K562 (cell line): ENCODE results near the gene TSPAN15. TPM values are rescaled to one million over a fixed set of nuclear protein-coding genes. Genes with fewer than 3 reads are reported as not detected.

Experiments
- ATAC-seq: fragments of 200-7000 bp; cut with Tn5 transposase; 3 replicates; pipeline ENCODE4 v1.9.1; 2020; ENCODE audit warnings: moderate library complexity
- BruUV-seq: library from RNA; stranded (reverse); fragments of 400-500 nt; replicated peaks from 2 replicates; lab custom pipeline; 2021; lab: Mats Ljungman, UMichigan
- CTCF ChIA-PET: fragments of 300-600 bp; formaldehyde crosslinking; extraction: SDS; loops from one replicate; lab custom pipeline; 2021; ENCODE audit warnings: low intra/inter-chr PET ratio; lab: Yijun Ruan, JAX
- POLR2A ChIA-PET: fragments of 300-600, 350-650 bp; sonication (Branson Sonifier 250); formaldehyde crosslinking; extraction: SDS; loops from one replicate; lab custom pipeline; 2021; ENCODE audit warnings: antibody characterized with exemption, inconsistent platforms; lab: Yijun Ruan, JAX
- DNase-seq, 4 experiments: peaks; one replicate each; pipeline versions ENCODE4 v3.0.0 to v3.0.0-alpha.2; 2011 to 2018; ENCODE audit warnings: low spot score in 3 of 4, mixed read lengths in 3 of 4; ENCODE audit errors: extremely low read depth in 1 of 4
- FAIRE-seq: peaks from 2 replicates; lab custom pipeline; 2011; peaks lifted over from hg19 to GRCh38; lab: Jason Lieb, UNC
- H2AFZ ChIP-seq: 2 replicates; pipeline ENCODE4 v1.6.0; 2011; ENCODE audit warnings: low read depth, low read length, control low read depth, inconsistent platforms
- H3K27ac ChIP-seq: fragments of 200-600 bp; 3 replicates; pipeline ENCODE4 v1.8.0; 2011; ENCODE audit warnings: low read depth, mild to moderate bottlenecking, control low read depth, inconsistent platforms, low read length, moderate library complexity, mixed read lengths; ENCODE audit errors: extremely low read depth
- H3K27me3 ChIP-seq, 2 experiments: fragments of 300-600 bp in 1 of 2; 2 replicates in 1 of 2; 3 replicates in 1 of 2; pipeline versions ENCODE4 v1.6.0 to v1.8.0; 2011; ENCODE audit warnings: inconsistent platforms in 2 of 2, low read length in 2 of 2, mild to moderate bottlenecking in 1 of 2, mixed read lengths in 1 of 2, moderate library complexity in 1 of 2; ENCODE audit not compliant: control insufficient read depth in 2 of 2, insufficient read depth in 2 of 2
- H3K36me3 ChIP-seq: fragments of 300-600 bp; 3 replicates; pipeline ENCODE4 v1.8.0; 2011; ENCODE audit warnings: mild to moderate bottlenecking, low read length, inconsistent platforms; ENCODE audit not compliant: control insufficient read depth, insufficient read depth
- H3K4me1 ChIP-seq, 2 experiments: fragments of 200-600 bp in 1 of 2; replicated peaks in 1 of 2; 2 replicates in 1 of 2; 3 replicates in 1 of 2; pipeline versions ENCODE4 v1.5.1 to v1.8.0; 2011; ENCODE audit warnings: inconsistent platforms in 2 of 2, low read length in 2 of 2, mild to moderate bottlenecking in 1 of 2, mixed read lengths in 1 of 2, moderate library complexity in 1 of 2; ENCODE audit not compliant: control insufficient read depth in 2 of 2, insufficient read depth in 2 of 2
- H3K4me2 ChIP-seq: 2 replicates; pipeline ENCODE4 v1.6.1; 2011; ENCODE audit warnings: low read length, control low read depth, inconsistent platforms, mixed read lengths; ENCODE audit not compliant: insufficient read depth
- H3K4me3 ChIP-seq: fragments of 200-600 bp; sonication (generic), shearing (Covaris generic); 2 replicates; pipeline ENCODE4 v1.5.1; 2016; ENCODE audit warnings: control low read depth, inconsistent platforms
- H3K79me2 ChIP-seq: fragments of 200-600 bp; 3 replicates; pipeline ENCODE4 v1.8.0; 2011; ENCODE audit warnings: low read length, inconsistent platforms; ENCODE audit not compliant: control insufficient read depth, insufficient read depth
- H3K9ac ChIP-seq, 2 experiments: 2 replicates each; pipeline versions ENCODE4 v1.6.0 to v1.6.1; 2011; ENCODE audit warnings: low read depth in 2 of 2, low read length in 2 of 2, control low read depth in 1 of 2, inconsistent platforms in 1 of 2, mild to moderate bottlenecking in 1 of 2, mixed read lengths in 1 of 2; ENCODE audit not compliant: insufficient read depth in 1 of 2
- H3K9me1 ChIP-seq: one replicate; pipeline ENCODE4 v1.6.0; 2011; ENCODE audit warnings: inconsistent platforms, mild to moderate bottlenecking, low read length, moderate library complexity; ENCODE audit not compliant: control insufficient read depth, insufficient read depth
- H3K9me3 ChIP-seq: replicated peaks from 2 replicates; pipeline ENCODE4 v1.5.1; 2011; ENCODE audit warnings: low read depth, low read length, inconsistent platforms; ENCODE audit not compliant: control insufficient read depth, insufficient read depth
- H4K20me1 ChIP-seq: replicated peaks from 2 replicates; pipeline ENCODE4 v1.6.1; 2011; ENCODE audit warnings: low read length, inconsistent platforms, mixed read lengths; ENCODE audit not compliant: control insufficient read depth, insufficient read depth
- BRD4 ChIP-seq: fragments of 200-600 bp; sonication (generic); IDR thresholded peaks from 2 replicates; pipeline ENCODE4 v1.6.1; 2017; ENCODE audit warnings: inconsistent platforms
- CBFA2T2 ChIP-seq: fragments of 450-650 bp; conservative IDR thresholded peaks from 2 replicates; pipeline ENCODE4 v1.6.1; 2017; ENCODE audit warnings: mild to moderate bottlenecking
- E2F6 ChIP-seq, 2 experiments: IDR thresholded peaks; 2 replicates each; pipeline ENCODE4 v1.6.1; 2011; ENCODE audit warnings: borderline replicate concordance in 1 of 2, control low read depth in 1 of 2, low read depth in 1 of 2, low read length in 1 of 2, mild to moderate bottlenecking in 1 of 2, mixed read lengths in 1 of 2, moderate library complexity in 1 of 2; ENCODE audit not compliant: insufficient read depth in 1 of 2, insufficient read length in 1 of 2, poor library complexity in 1 of 2, severe bottlenecking in 1 of 2; ENCODE audit errors: extremely low read depth in 1 of 2
- HMBOX1 ChIP-seq: sonication (generic); IDR thresholded peaks from 2 replicates; pipeline ENCODE4 v1.6.1; 2016
- KDM5B ChIP-seq: fragments of 200-600 bp; sonication (generic); IDR thresholded peaks from 2 replicates; pipeline ENCODE4 v1.6.1; 2012; ENCODE audit warnings: low read depth, mild to moderate bottlenecking, moderate library complexity, low read length, control low read depth, inconsistent platforms; ENCODE audit not compliant: insufficient replicate concordance
- MAX ChIP-seq: sonication (generic); formaldehyde crosslinking; IDR thresholded peaks from 2 replicates; pipeline ENCODE4 v1.9.0; 2022; ENCODE audit warnings: mild to moderate bottlenecking, missing genetic modification reagents
- POLR2G ChIP-seq: fragments of 200-400 bp; formaldehyde crosslinking; IDR thresholded peaks from 2 replicates; pipeline ENCODE4 v1.6.1; 2017; ENCODE audit warnings: low read depth, mild to moderate bottlenecking, antibody characterized with exemption, low read length, moderate library complexity
- TRIM24 ChIP-seq, 2 experiments: fragments of 450-650 bp; IDR thresholded peaks; 2 replicates each; pipeline ENCODE4 v1.6.1; 2016
- ZC3H8 ChIP-seq: fragments of 450-650 bp; IDR thresholded peaks from 2 replicates; pipeline ENCODE4 v1.6.1; 2017
- WGBS: fragments of 100-300 bp; shearing (Covaris generic); methylation state at CpG from one replicate; pipeline ENCODE4 v1.1.6; 2016; ENCODE audit warnings: low coverage, mixed read lengths; ENCODE audit not compliant: insufficient coverage; ENCODE audit errors: missing lambda C conversion rate; 5-methylcytosine and 5-hydroxymethylcytosine counted together
- in situ Hi-C: fragments of 300-500 bp; cut with MboI; formaldehyde crosslinking; loops from 4 replicates; pipeline ENCODE4 v1.15.0; 2018; ENCODE audit warnings: inconsistent platforms, mixed read lengths
- intact Hi-C: fragments of 100-400 bp; cut with micrococcal nuclease; formaldehyde crosslinking; loops from 2 replicates; pipeline ENCODE4 v1.14.2; 2022
- polyA plus RNA-seq, 8 experiments: library from polyadenylated mRNA; depleted of rRNA in 4 of 8; stranded (reverse) in 5 of 8; unstranded in 3 of 8; fragments of >200 nt; fragmentation: Nextera tagmentation in 2 of 8; fragmentation: Illumina TruSeq in 1 of 8; extraction: Ambion mirVana in 2 of 8; extraction: Trizol in 1 of 8; gene quantifications; 2 replicates each; pipeline versions ENCODE4 v1.2.1 to v1.2.3, GENCODE V29; 2011 to 2014; ENCODE audit warnings: inconsistent platforms in 1 of 8, missing spikeins in 1 of 8
- total RNA-seq, 7 experiments: library from RNA; depleted of rRNA in 6 of 7; stranded (reverse); fragments of >200 nt in 6 of 7; fragmentation: Illumina TruSeq in 2 of 7; extraction: Trizol in 2 of 7; gene quantifications; 2 replicates each; pipeline versions ENCODE4 v1.2.1 to v1.2.3, GENCODE V29; 2011 to 2021; ENCODE audit warnings: low replicate concordance in 1 of 7

The TSPAN15 gene
- total and polyA plus RNA-seq, 9 of the 15 experiments (the other 6 are each of a cell fraction or from before 2014, with no cell fraction given): 0.33 to 1.0 (median 0.45) TPM; not detected in 2

GRCh38 chr10:69407621-69408301 lies 43.5 kb upstream of the TSPAN15 start:
- no peaks in the 10 kb centered on the region for H3K27me3 ChIP-seq
- ChIA-PET CTCF (interaction anchor here (0.7 to 3.3 kb wide), 5 partner anchors 100 to 285 kb away, joined by 3 to 37 read pairs (median 4); no protein-coding TSS in a partner anchor), POLR2A (interaction anchor here (0.7 to 1.7 kb wide), 6 partner anchors 10 to 194 kb away, joined by 3 to 7 read pairs (median 4); no protein-coding TSS in a partner anchor)
- intact Hi-C loops: loop anchor here (1.0 kb wide), 1 partner anchor 170 kb away; no protein-coding TSS in a partner anchor
- DNase-seq (peak in 3 of 4 experiments; percentile 56 to 58 (median 57)), ATAC-seq (peak; percentile 20), FAIRE-seq (peak; percentile 76)
- H3K79me2 ChIP-seq: no peaks in the 10 kb centered on the region
- peak overlapping the region; percentile 58 to 61; a peak in 2 of 4 replicates for H3K9ac ChIP-seq
- H3K9me3 ChIP-seq: no peaks in the 10 kb centered on the region
- no peak overlapping the region for H3K4me3 ChIP-seq
- 59% methylated on average over 14 of the region's 14 CpGs for WGBS
- H3K27ac ChIP-seq: no peak overlapping the region; the same call in 2 of the 3 replicates
- H3K36me3 ChIP-seq: peaks cover 17% of the 10 kb centered on the region; the same call in 2 of the 3 replicates
- H3K4me1 ChIP-seq: peaks cover 24 to 25% of the 10 kb centered on the region in 2 experiments
- in situ Hi-C loops: no loop called here
- no TSS peak for BruUV-seq
- peak overlapping the region; percentile 79 for H2AFZ ChIP-seq
- 0 out of 2 replicates have a peak, but pooled peaks cover 4% of the 10 kb centered on the region for H4K20me1 ChIP-seq
- peaks cover 2% of the 10 kb centered on the region for H3K9me1 ChIP-seq
- H3K4me2 ChIP-seq: peak overlapping the region; percentile 17; the same call in 1 of the 2 replicates
- TF ChIP-seq ZC3H8: no peak
- peak; percentile 12 for TF ChIP-seq KDM5B
- peak; percentile 32 for TF ChIP-seq MAX
- no peak for TF ChIP-seq TRIM24 (IDR thresholded peaks at IDR 0.05)
- TF ChIP-seq BRD4: no peak
- TF ChIP-seq POLR2G: peak; percentile 55; the same call in 1 of the 2 replicates
- no peak for TF ChIP-seq E2F6 (IDR thresholded peaks at IDR 0.05; ENCODE audit: borderline replicate concordance in 1 of 2, extremely low read depth in 1 of 2, insufficient read depth in 1 of 2, insufficient read length in 1 of 2, low read depth in 1 of 2, low read length in 1 of 2, poor library complexity in 1 of 2, severe bottlenecking in 1 of 2)
- no peak for TF ChIP-seq HMBOX1
- no peak for TF ChIP-seq CBFA2T2
